ENCODE data around the gene TPRX1. TPM values are rescaled to one million over a fixed set of nuclear protein-coding genes. Genes with fewer than 3 reads are reported as not detected.
"Not testable (repeated sequence)": the region's sequence is repeated elsewhere in the genome, so short reads cannot be mapped to it uniquely, and the experiment has no call there.

The TPRX1 gene
- total RNA-seq, 1 experiment from 2014 or later = not detected

GRCh38 chr19:47765523-47766358 lies 38.6 kb downstream of the TPRX1 start:
- H3K4me1 Mint-ChIP-seq (ENCODE audit: low read depth, unreplicated experiment) = no peaks in the 10 kb centered on the region
- no peaks in the 10 kb centered on the region for H3K9me3 Mint-ChIP-seq (ENCODE audit: low read depth, unreplicated experiment)
- peak overlapping the region; percentile 29 for H3K27ac Mint-ChIP-seq (ENCODE audit: unreplicated experiment)
- DNase-seq = peak; percentile 66
- no peak overlapping the region for H3K4me3 Mint-ChIP-seq (ENCODE audit: low read depth, unreplicated experiment)
- CTCF ChIA-PET = interaction anchor here (0.6 to 2.2 kb wide), 3 partner anchors 11 to 53 kb away, joined by 3 to 11 read pairs (median 8); partner anchors contain the start of gene EHD2
- peaks cover 20% of the 10 kb centered on the region for H3K36me3 Mint-ChIP-seq (ENCODE audit: insufficient read depth, unreplicated experiment)
- TF ChIP-seq CTCF (IDR thresholded peaks at IDR 0.05; ENCODE audit: unreplicated experiment) = peak; percentile 80
- no TSS peak for BruUV-seq (replicated peaks)
- intact Hi-C loops (cut with micrococcal nuclease; ENCODE audit: unreplicated experiment) = no loop called here
- no peaks in the 10 kb centered on the region for H3K27me3 Mint-ChIP-seq (ENCODE audit: unreplicated experiment)

DNA sequence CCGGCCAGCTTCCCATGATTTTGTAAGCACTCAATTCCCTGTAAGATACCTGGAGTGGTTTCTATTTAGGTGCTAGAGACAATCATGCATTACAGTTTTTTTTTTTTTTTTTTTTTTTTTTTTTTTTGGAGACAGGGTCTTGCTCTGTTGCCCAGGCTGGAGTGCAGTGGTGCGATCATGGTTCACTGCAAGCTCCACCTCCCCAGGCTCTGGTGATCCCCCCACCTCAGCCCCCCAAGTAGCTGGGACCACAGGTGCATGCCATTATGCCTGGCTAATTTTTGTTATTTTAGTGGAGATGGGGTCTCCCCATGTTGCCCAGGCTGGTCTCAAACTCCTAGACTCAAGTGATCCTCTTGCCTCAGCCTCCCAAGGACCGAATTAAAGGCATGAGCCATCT lies 39.6 kb downstream of the TPRX1 start:
- CTCF ChIA-PET = interaction anchor here (2.2 kb wide), 1 partner anchor 52 kb away, joined by 8 read pairs; the partner anchor contains the start of gene EHD2
- not testable (repeated sequence) for H3K27ac Mint-ChIP-seq (ENCODE audit: unreplicated experiment)

GRCh38 chr19:47762615-47763308 lies 41.6 kb downstream of the TPRX1 start:
- intact Hi-C loops (cut with micrococcal nuclease; ENCODE audit: unreplicated experiment) = no loop called here
- TSS peak; percentile 19 for BruUV-seq (replicated peaks)
- Mint-ChIP-seq H3K9me3 (ENCODE audit: low read depth, unreplicated experiment) (no peaks in the 10 kb centered on the region), H3K4me1 (ENCODE audit: low read depth, unreplicated experiment) (no peaks in the 10 kb centered on the region), H3K36me3 (ENCODE audit: insufficient read depth, unreplicated experiment) (peaks cover 43% of the 10 kb centered on the region), H3K27me3 (ENCODE audit: unreplicated experiment) (no peaks in the 10 kb centered on the region), H3K4me3 (ENCODE audit: low read depth, unreplicated experiment) (no peak overlapping the region), H3K27ac (ENCODE audit: unreplicated experiment) (no peak overlapping the region)
- no peak for DNase-seq
- TF ChIP-seq CTCF (IDR thresholded peaks at IDR 0.05; ENCODE audit: unreplicated experiment) = no peak
- CTCF ChIA-PET = no interaction called here

More for the DNA sequence above, 39.6 kb downstream of the TPRX1 start:
- H3K9me3 Mint-ChIP-seq (ENCODE audit: low read depth, unreplicated experiment); H3K27me3 Mint-ChIP-seq (ENCODE audit: unreplicated experiment); BruUV-seq (replicated peaks); DNase-seq; H3K4me1 Mint-ChIP-seq (ENCODE audit: low read depth, unreplicated experiment); intact Hi-C loops (cut with micrococcal nuclease; ENCODE audit: unreplicated experiment); H3K4me3 Mint-ChIP-seq (ENCODE audit: low read depth, unreplicated experiment): not testable (repeated sequence)
- H3K36me3 Mint-ChIP-seq (ENCODE audit: insufficient read depth, unreplicated experiment) = peaks cover 30% of the 10 kb centered on the region

GRCh38 chr19:47762151-47762550 lies 42.2 kb downstream of the TPRX1 start:
- Mint-ChIP-seq H3K27ac (ENCODE audit: unreplicated experiment) (no peak overlapping the region), H3K4me1 (ENCODE audit: low read depth, unreplicated experiment) (peaks cover 5% of the 10 kb centered on the region), H3K36me3 (ENCODE audit: insufficient read depth, unreplicated experiment) (peaks cover 49% of the 10 kb centered on the region), H3K27me3 (ENCODE audit: unreplicated experiment) (no peaks in the 10 kb centered on the region), H3K4me3 (ENCODE audit: low read depth, unreplicated experiment) (no peak overlapping the region), H3K9me3 (ENCODE audit: low read depth, unreplicated experiment) (no peaks in the 10 kb centered on the region)
- DNase-seq = no peak
- BruUV-seq (replicated peaks) = no TSS peak
- CTCF ChIA-PET = no interaction called here
- no peak for TF ChIP-seq CTCF (IDR thresholded peaks at IDR 0.05; ENCODE audit: unreplicated experiment)
- intact Hi-C loops (cut with micrococcal nuclease; ENCODE audit: unreplicated experiment) = no loop called here
